22Rv1 (cell line): ENCODE measurements around the gene ALDH9A1.

ENCODE experiments used
- CTCF ChIP-seq: fragments of 450-650 bp; IDR thresholded peaks from 2 replicates; pipeline ENCODE4 v1.5.1; 2017; ENCODE audit warnings: mild to moderate bottlenecking
- ZFX ChIP-seq: fragments of 450-650 bp; IDR thresholded peaks from 2 replicates; pipeline ENCODE4 v1.6.1; 2017; ENCODE audit warnings: antibody characterized with exemption, borderline replicate concordance

DNA sequence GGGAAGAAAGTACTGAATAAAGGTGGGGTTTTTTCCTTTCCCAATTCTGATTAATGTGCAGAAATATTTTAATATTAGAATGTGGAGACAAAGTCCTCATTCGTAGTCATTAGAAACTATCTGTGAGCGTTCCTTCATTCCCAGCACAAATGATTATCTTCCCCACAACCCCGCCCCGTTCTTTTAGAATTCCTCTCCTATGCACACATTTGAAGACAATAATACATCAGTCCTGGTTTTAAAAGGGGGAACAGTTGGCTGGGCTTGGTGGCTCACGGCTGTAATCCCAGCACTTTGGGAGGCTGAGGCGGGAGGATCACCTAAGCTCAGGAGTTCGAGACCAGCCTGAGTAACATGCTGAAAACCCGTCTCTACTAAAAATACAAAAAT is 876 bp downstream of the ALDH9A1 start:
- TF ChIP-seq CTCF: no peak
- no peak for TF ChIP-seq ZFX
